HepG2 (cell line): ENCODE data around the gene CTU2. TPM values are rescaled to one million over a fixed set of nuclear protein-coding genes. Genes with fewer than 3 reads are reported as not detected.

Source experiments
- CEBPG ChIP-seq: IDR thresholded peaks from 2 replicates; pipeline ENCODE4 v1.6.1; 2016
- EP300 ChIP-seq, 3 experiments: sonication (generic) in 1 of 3; formaldehyde crosslinking in 1 of 3; IDR thresholded peaks; 2 replicates each; pipeline versions ENCODE4 v1.5.1 to v1.6.1; 2011 to 2020; ENCODE audit warnings: low read depth in 2 of 3, low read length in 2 of 3, borderline replicate concordance in 1 of 3, improper control_type of control experiment in 1 of 3, mild to moderate bottlenecking in 1 of 3, missing genetic modification reagents in 1 of 3, moderate library complexity in 1 of 3
- FIP1L1 ChIP-seq: fragments of 200-400 bp; formaldehyde crosslinking; IDR thresholded peaks from 2 replicates; pipeline ENCODE4 v1.6.1; 2018; ENCODE audit warnings: low read depth, mild to moderate bottlenecking, low read length, moderate library complexity, borderline replicate concordance; ENCODE audit not compliant: insufficient read depth
- FOXO1 ChIP-seq: sonication (generic); formaldehyde crosslinking; IDR thresholded peaks from 2 replicates; pipeline ENCODE4 v1.4.0; 2020; ENCODE audit warnings: missing genetic modification reagents
- HCFC1 ChIP-seq: fragments of 150-350 bp; IDR thresholded peaks from 2 replicates; pipeline ENCODE4 v1.6.1; 2014; ENCODE audit warnings: low read depth, low read length
- KDM2A ChIP-seq: sonication (generic); formaldehyde crosslinking; IDR thresholded peaks from 2 replicates; pipeline ENCODE4 v1.4.0; 2020; ENCODE audit warnings: low read depth, missing genetic modification reagents, borderline replicate concordance
- PHF21A ChIP-seq: sonication (generic); formaldehyde crosslinking; IDR thresholded peaks from 2 replicates; pipeline ENCODE4 v1.5.0; 2020; ENCODE audit warnings: mild to moderate bottlenecking, missing genetic modification reagents
- REPIN1 ChIP-seq: sonication (generic); formaldehyde crosslinking; IDR thresholded peaks from 2 replicates; pipeline ENCODE4 v1.8.0; 2022; ENCODE audit warnings: missing genetic modification reagents, low read depth, mild to moderate bottlenecking, borderline replicate concordance
- RNF2 ChIP-seq: fragments of 450-650 bp; conservative IDR thresholded peaks from 2 replicates; pipeline ENCODE4 v1.6.1; 2016; ENCODE audit warnings: low read depth
- THAP9 ChIP-seq: sonication (generic); formaldehyde crosslinking; IDR thresholded peaks from 2 replicates; pipeline ENCODE4; 2020; ENCODE audit warnings: missing genetic modification reagents, mild to moderate bottlenecking, borderline replicate concordance
- ZNF274 ChIP-seq: sonication (generic); formaldehyde crosslinking; IDR thresholded peaks from 2 replicates; pipeline ENCODE4 v1.5.1; 2020; ENCODE audit warnings: mild to moderate bottlenecking, missing genetic modification reagents
- polyA plus RNA-seq, 8 experiments: library from polyadenylated mRNA; depleted of rRNA in 3 of 8; stranded (reverse) in 7 of 8; unstranded in 1 of 8; fragments of >200 nt; fragmentation: Illumina TruSeq in 4 of 8; extraction: Trizol in 4 of 8; gene quantifications; 2 replicates each; pipeline versions ENCODE4 v1.2.1 to v1.2.3, GENCODE V29; 2011 to 2016; ENCODE audit warnings: low read depth in 4 of 8, missing spikeins in 1 of 8, mixed read lengths in 1 of 8; ENCODE audit not compliant: insufficient read depth in 1 of 8
- total RNA-seq, 5 experiments: library from RNA; depleted of rRNA; stranded (reverse); fragments of >200 nt; fragmentation: Illumina TruSeq; extraction: Trizol; gene quantifications; 2 replicates each; pipeline ENCODE4 v1.2.3, GENCODE V29; 2016; ENCODE audit warnings: low read depth in 1 of 5
- TF ChIP-seq, protein P1 (sequence below): sonication (generic); formaldehyde crosslinking; IDR thresholded peaks from 2 replicates; pipeline ENCODE4 v1.5.1; 2020; ENCODE audit warnings: mild to moderate bottlenecking, missing genetic modification reagents, moderate library complexity
- TF ChIP-seq, protein P2 (sequence below): sonication (generic); formaldehyde crosslinking; IDR thresholded peaks from 2 replicates; pipeline ENCODE4 v1.8.0; 2022; ENCODE audit warnings: missing genetic modification reagents, mild to moderate bottlenecking, borderline replicate concordance
- TF ChIP-seq, protein P3 (sequence below): sonication (generic); formaldehyde crosslinking; IDR thresholded peaks from 2 replicates; pipeline ENCODE4 v1.4.0; 2020; ENCODE audit warnings: missing genetic modification reagents, borderline replicate concordance
- TF ChIP-seq, protein P4 (sequence below): IDR thresholded peaks from 2 replicates; pipeline ENCODE4 v1.6.1; 2016; ENCODE audit warnings: missing genetic modification reagents, missing compliant biosample characterization

The CTU2 gene
- total and polyA plus RNA-seq, 2 of the 13 experiments (the other 11 are each of a cell fraction or from before 2014, with no cell fraction given): 13.3 to 21.9 TPM

GRCh38 chr16:88706229-88706964 is at the start of gene CTU2, which contains the start of gene RNF166 (continued):
- TF ChIP-seq, protein P1, sequence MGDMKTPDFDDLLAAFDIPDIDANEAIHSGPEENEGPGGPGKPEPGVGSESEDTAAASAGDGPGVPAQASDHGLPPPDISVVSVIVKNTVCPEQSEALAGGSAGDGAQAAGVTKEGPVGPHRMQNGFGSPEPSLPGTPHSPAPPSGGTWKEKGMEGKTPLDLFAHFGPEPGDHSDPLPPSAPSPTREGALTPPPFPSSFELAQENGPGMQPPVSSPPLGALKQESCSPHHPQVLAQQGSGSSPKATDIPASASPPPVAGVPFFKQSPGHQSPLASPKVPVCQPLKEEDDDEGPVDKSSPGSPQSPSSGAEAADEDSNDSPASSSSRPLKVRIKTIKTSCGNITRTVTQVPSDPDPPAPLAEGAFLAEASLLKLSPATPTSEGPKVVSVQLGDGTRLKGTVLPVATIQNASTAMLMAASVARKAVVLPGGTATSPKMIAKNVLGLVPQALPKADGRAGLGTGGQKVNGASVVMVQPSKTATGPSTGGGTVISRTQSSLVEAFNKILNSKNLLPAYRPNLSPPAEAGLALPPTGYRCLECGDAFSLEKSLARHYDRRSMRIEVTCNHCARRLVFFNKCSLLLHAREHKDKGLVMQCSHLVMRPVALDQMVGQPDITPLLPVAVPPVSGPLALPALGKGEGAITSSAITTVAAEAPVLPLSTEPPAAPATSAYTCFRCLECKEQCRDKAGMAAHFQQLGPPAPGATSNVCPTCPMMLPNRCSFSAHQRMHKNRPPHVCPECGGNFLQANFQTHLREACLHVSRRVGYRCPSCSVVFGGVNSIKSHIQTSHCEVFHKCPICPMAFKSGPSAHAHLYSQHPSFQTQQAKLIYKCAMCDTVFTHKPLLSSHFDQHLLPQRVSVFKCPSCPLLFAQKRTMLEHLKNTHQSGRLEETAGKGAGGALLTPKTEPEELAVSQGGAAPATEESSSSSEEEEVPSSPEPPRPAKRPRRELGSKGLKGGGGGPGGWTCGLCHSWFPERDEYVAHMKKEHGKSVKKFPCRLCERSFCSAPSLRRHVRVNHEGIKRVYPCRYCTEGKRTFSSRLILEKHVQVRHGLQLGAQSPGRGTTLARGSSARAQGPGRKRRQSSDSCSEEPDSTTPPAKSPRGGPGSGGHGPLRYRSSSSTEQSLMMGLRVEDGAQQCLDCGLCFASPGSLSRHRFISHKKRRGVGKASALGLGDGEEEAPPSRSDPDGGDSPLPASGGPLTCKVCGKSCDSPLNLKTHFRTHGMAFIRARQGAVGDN (CRISPR knock-in tag): peak; percentile 91
- TF ChIP-seq, protein P2, sequence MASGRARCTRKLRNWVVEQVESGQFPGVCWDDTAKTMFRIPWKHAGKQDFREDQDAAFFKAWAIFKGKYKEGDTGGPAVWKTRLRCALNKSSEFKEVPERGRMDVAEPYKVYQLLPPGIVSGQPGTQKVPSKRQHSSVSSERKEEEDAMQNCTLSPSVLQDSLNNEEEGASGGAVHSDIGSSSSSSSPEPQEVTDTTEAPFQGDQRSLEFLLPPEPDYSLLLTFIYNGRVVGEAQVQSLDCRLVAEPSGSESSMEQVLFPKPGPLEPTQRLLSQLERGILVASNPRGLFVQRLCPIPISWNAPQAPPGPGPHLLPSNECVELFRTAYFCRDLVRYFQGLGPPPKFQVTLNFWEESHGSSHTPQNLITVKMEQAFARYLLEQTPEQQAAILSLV (CRISPR knock-in tag): peak; percentile 88; the same call in 1 of the 2 replicates
- TF ChIP-seq REPIN1 (CRISPR knock-in tag): peak; percentile 81; the same call in 1 of the 2 replicates
- peak; percentile 41; the same call in 1 of the 2 replicates for TF ChIP-seq CEBPG
- TF ChIP-seq RNF2: 0 out of 2 replicates have a peak, but pooled peaks have one; percentile 76
- TF ChIP-seq, protein P3, sequence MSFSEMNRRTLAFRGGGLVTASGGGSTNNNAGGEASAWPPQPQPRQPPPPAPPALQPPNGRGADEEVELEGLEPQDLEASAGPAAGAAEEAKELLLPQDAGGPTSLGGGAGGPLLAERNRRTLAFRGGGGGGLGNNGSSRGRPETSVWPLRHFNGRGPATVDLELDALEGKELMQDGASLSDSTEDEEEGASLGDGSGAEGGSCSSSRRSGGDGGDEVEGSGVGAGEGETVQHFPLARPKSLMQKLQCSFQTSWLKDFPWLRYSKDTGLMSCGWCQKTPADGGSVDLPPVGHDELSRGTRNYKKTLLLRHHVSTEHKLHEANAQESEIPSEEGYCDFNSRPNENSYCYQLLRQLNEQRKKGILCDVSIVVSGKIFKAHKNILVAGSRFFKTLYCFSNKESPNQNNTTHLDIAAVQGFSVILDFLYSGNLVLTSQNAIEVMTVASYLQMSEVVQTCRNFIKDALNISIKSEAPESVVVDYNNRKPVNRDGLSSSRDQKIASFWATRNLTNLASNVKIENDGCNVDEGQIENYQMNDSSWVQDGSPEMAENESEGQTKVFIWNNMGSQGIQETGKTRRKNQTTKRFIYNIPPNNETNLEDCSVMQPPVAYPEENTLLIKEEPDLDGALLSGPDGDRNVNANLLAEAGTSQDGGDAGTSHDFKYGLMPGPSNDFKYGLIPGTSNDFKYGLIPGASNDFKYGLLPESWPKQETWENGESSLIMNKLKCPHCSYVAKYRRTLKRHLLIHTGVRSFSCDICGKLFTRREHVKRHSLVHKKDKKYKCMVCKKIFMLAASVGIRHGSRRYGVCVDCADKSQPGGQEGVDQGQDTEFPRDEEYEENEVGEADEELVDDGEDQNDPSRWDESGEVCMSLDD: 0 out of 2 replicates have a peak, but pooled peaks have one; percentile 62
- TF ChIP-seq FOXO1: peak; percentile 71; the same call in 1 of the 2 replicates
- TF ChIP-seq, protein P4, sequence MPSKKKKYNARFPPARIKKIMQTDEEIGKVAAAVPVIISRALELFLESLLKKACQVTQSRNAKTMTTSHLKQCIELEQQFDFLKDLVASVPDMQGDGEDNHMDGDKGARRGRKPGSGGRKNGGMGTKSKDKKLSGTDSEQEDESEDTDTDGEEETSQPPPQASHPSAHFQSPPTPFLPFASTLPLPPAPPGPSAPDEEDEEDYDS (CRISPR knock-in tag): 0 out of 2 replicates have a peak, but pooled peaks have one; percentile 25
- TF ChIP-seq KDM2A (CRISPR knock-in tag): peak; percentile 92
- TF ChIP-seq EP300 (IDR thresholded peaks at IDR 0.05; ENCODE audit: low read depth in 2 of 2, low read length in 2 of 2): no peak; a peak in 1 of 4 replicates
- no peak for TF ChIP-seq EP300 (CRISPR knock-in tag; IDR thresholded peaks at IDR 0.05; ENCODE audit: borderline replicate concordance)
- peak; percentile 80; the same call in 1 of the 2 replicates for TF ChIP-seq ZNF274 (CRISPR knock-in tag)
- peak; percentile 47; the same call in 1 of the 2 replicates for TF ChIP-seq PHF21A (CRISPR knock-in tag)
- TF ChIP-seq THAP9 (CRISPR knock-in tag): peak; percentile 34; the same call in 1 of the 2 replicates
- TF ChIP-seq FIP1L1: no peak
- TF ChIP-seq HCFC1: peak; percentile 86
